Heart left ventricle (tissue), 16 donors: ENCODE measurements around the gene KRTAP17-1. TPM values are rescaled to one million over a fixed set of nuclear protein-coding genes. Genes with fewer than 3 reads are reported as not detected.

ENCODE experiments used
- ATAC-seq, 4 donors: fragments of 200-7000 bp; cut with Tn5 transposase; one replicate each; pipeline ENCODE4 v1.9.1; 2020 to 2022; ENCODE audit warnings: moderate library complexity in 4 of 4, mild to moderate bottlenecking in 3 of 4, moderate number of reproducible peaks in 1 of 4
- DNase-seq, 5 donors: peaks; one replicate each; pipeline ENCODE4 v3.0.0-alpha.2; 2020
- H3K27ac ChIP-seq, 12 donors: fragments of 200-600 bp; sonication (generic) in 4 of 12; one replicate each; pipeline versions ENCODE4 v1.5.0 to v1.8.0; 2016 to 2022; ENCODE audit warnings: mild to moderate bottlenecking in 2 of 12
- H3K27me3 ChIP-seq, 9 donors: fragments of 200-600 bp; sonication (generic) in 2 of 9; one replicate each; pipeline versions ENCODE4 v1.5.1 to v1.8.0; 2016 to 2022; ENCODE audit warnings: mild to moderate bottlenecking in 3 of 9
- H3K36me3 ChIP-seq, 9 donors: fragments of 200-600 bp; sonication (generic) in 2 of 9; one replicate each; pipeline versions ENCODE4 v1.5.0 to v1.8.0; 2018 to 2022; ENCODE audit warnings: mild to moderate bottlenecking in 2 of 9
- H3K4me1 ChIP-seq, 12 donors: fragments of 200-600 bp; sonication (generic) in 4 of 12; one replicate each; pipeline versions ENCODE4 v1.5.0 to v1.8.0; 2016 to 2022; ENCODE audit warnings: mild to moderate bottlenecking in 3 of 12
- H3K4me3 ChIP-seq, 12 donors: fragments of 200-600 bp; sonication (generic) in 4 of 12; one replicate each; pipeline versions ENCODE4 v1.5.0 to v1.8.0; 2017 to 2022; ENCODE audit warnings: mild to moderate bottlenecking in 9 of 12, moderate library complexity in 4 of 12
- H3K9me3 ChIP-seq, 12 donors: fragments of 200-600 bp; sonication (generic) in 4 of 12; one replicate each; pipeline versions ENCODE4 v1.5.0 to v1.8.0; 2016 to 2022; ENCODE audit warnings: mild to moderate bottlenecking in 1 of 12
- CTCF ChIP-seq, 12 donors: fragments of 200-600 bp; sonication (generic) in 4 of 12; IDR thresholded peaks; one replicate each; pipeline versions ENCODE4 v1.5.0 to v1.8.0; 2018 to 2022; ENCODE audit warnings: antibody characterized with exemption in 12 of 12, mild to moderate bottlenecking in 5 of 12
- POLR2A ChIP-seq, 2 donors: fragments of 450-650 bp; IDR thresholded peaks; one replicate each; pipeline ENCODE4 v1.6.1; 2017; ENCODE audit warnings: antibody characterized with exemption in 2 of 2, mild to moderate bottlenecking in 2 of 2, moderate library complexity in 2 of 2
- WGBS, 4 donors: extraction: QIAGEN DNeasy Blood & Tissue Kit in 2 of 4; methylation state at CpG; one replicate each; pipeline versions ENCODE4 v1.1.5 to v1.1.7; 2013 to 2018; 5-methylcytosine and 5-hydroxymethylcytosine counted together
- intact Hi-C, 10 donors: fragments of 100-400 bp; cut with DNase I; formaldehyde crosslinking; loops; one replicate each; pipeline versions ENCODE4 v1.11.1 to v1.14.2; 2022
- polyA plus RNA-seq, 2 donors: library from polyadenylated mRNA; stranded (reverse); fragments of 200-250 nt; gene quantifications; one replicate each; pipeline ENCODE4 v1.2.3, GENCODE V29; 2013
- total RNA-seq, 9 donors: library from RNA; depleted of rRNA in 2 of 9; stranded (reverse); fragments of >200 nt in 2 of 9; fragmentation: NEBNext Ultra II Directional in 3 of 9; extraction: Animal tissue kit (Norgen Biotek cat#: 25700) in 3 of 9; gene quantifications; one replicate each; pipeline versions ENCODE4 v1.1.0 to v1.2.4, GENCODE V29; 2016 to 2023
- donor health status: ischemic (EF 13 %, LVEDD 7.1; RV severe dilation, severe dysfunction).
- donor health status: healthy with polysubstance abuse.
- donor health status: DM: no; HTN: yes; CAD: no.
- donor health status: DM: no; HTN: no; CAD: no.
- donor health status: ischemic (EF 25% LVEDD 6.9; RV normal size, moderate dysfunction).
- donor health status: ischemic (EF 25% LVEDD 5.7; RV mildly dilated, moderate dysfunction).
- donor health status: healthy.
- donor health status: DM: yes; HTN: yes; CAD: no.
- donor health status: ischemic (EF 35%, LVEDD 5.7; RV mildly dilated, moderate dysfunction).
- donor health status: nonischemic (EF 11% LVEDD 7.7; RV severe dilation, severe dysfunction).
- donor health status: DM: yes; HTN: yes; CAD: no.
- donor health status: PGD.
- donor health status: ischemic (EF 29% LVEDD 5.4; RV normal size, mild dysfunction).
- donor health status: nonischemic (EF 23%, LVEDD 6.1; RV moderate dilation, normal function).

The KRTAP17-1 gene
- total and polyA plus RNA-seq, 11 donors, result not detected

- ATAC-seq, result no peak
- H3K27ac ChIP-seq, result no peak overlapping the region
- H3K9me3 ChIP-seq, result no peaks in the 10 kb centered on the region
- peaks cover 0 to under 1% (median 0%) of the 10 kb centered on the region in 9 donors for H3K27me3 ChIP-seq
- DNase-seq, result no peak
- no peak for TF ChIP-seq CTCF (IDR thresholded peaks at IDR 0.05)
- no peak for TF ChIP-seq POLR2A (IDR thresholded peaks at IDR 0.05)
- no peaks in the 10 kb centered on the region for H3K36me3 ChIP-seq
- 79 to 87% (median 84%) methylated on average over 10 to 18 of the region's 18 CpGs for WGBS, 4 donors
- no peak overlapping the region for H3K4me3 ChIP-seq
- no peaks in the 10 kb centered on the region for H3K4me1 ChIP-seq
- intact Hi-C loops, result loop anchor here in 6 of 10 donors (5.0 to 10.0 kb wide), 6 partner anchors 62 to 522 kb away; partner anchors contain the start of gene KRTAP9-6 (in 1 of the 6)
These were observed 10.9 kb upstream of the KRTAP17-1 start for GRCh38 chr17:41326173-41327145.

GRCh38 chr17:41325611-41326010 is 10.1 kb upstream of the KRTAP17-1 start:
- no peak for DNase-seq
- Histone ChIP-seq H3K4me1 (no peaks in the 10 kb centered on the region), H3K9me3 (peaks cover 0 to under 1% (median 0%) of the 10 kb centered on the region in 12 donors), H3K27ac (no peak overlapping the region), H3K27me3 (no peaks in the 10 kb centered on the region), H3K36me3 (no peaks in the 10 kb centered on the region), H3K4me3 (no peak overlapping the region)
- 76 to 89% (median 79%) methylated on average over 3 to 6 of the region's 6 CpGs for WGBS, 4 donors
- intact Hi-C loops, result loop anchor here in 6 of 10 donors (5.0 to 10.0 kb wide), 6 partner anchors 61 to 521 kb away; partner anchors contain the start of gene KRTAP9-6 (in 1 of the 6)
- no peak for ATAC-seq
- TF ChIP-seq POLR2A (IDR thresholded peaks at IDR 0.05) (no peak), CTCF (IDR thresholded peaks at IDR 0.05) (no peak)

- intact Hi-C loops, result loop anchor here in 6 of 10 donors (5.0 to 10.0 kb wide), 6 partner anchors 60 to 520 kb away; partner anchors contain the start of gene KRTAP9-6 (in 1 of the 6)
- Histone ChIP-seq H3K27me3 (no peaks in the 10 kb centered on the region), H3K27ac (no peak overlapping the region), H3K4me1 (no peaks in the 10 kb centered on the region), H3K9me3 (peaks cover 0 to 6% (median under 1%) of the 10 kb centered on the region in 12 donors), H3K36me3 (no peaks in the 10 kb centered on the region), H3K4me3 (no peak overlapping the region)
- WGBS, 4 donors, result 80 to 84% (median 82%) methylated on average over 8 to 10 of the region's 10 CpGs
- TF ChIP-seq CTCF (IDR thresholded peaks at IDR 0.05) (no peak), POLR2A (IDR thresholded peaks at IDR 0.05) (no peak)
- DNase-seq, result no peak
- ATAC-seq, result no peak
These were observed 9.6 kb upstream of the KRTAP17-1 start for GRCh38 chr17:41325126-41325525.
